Limb (tissue), 2 donors: ENCODE measurements around the gene TRPM1.

Source experiments
- DNase-seq, 2 donors: peaks; one replicate each; pipeline ENCODE4 v3.0.0-alpha.2; 2016; ENCODE audit errors: extremely low spot score in 2 of 2

TRPM1 gene

DNA sequence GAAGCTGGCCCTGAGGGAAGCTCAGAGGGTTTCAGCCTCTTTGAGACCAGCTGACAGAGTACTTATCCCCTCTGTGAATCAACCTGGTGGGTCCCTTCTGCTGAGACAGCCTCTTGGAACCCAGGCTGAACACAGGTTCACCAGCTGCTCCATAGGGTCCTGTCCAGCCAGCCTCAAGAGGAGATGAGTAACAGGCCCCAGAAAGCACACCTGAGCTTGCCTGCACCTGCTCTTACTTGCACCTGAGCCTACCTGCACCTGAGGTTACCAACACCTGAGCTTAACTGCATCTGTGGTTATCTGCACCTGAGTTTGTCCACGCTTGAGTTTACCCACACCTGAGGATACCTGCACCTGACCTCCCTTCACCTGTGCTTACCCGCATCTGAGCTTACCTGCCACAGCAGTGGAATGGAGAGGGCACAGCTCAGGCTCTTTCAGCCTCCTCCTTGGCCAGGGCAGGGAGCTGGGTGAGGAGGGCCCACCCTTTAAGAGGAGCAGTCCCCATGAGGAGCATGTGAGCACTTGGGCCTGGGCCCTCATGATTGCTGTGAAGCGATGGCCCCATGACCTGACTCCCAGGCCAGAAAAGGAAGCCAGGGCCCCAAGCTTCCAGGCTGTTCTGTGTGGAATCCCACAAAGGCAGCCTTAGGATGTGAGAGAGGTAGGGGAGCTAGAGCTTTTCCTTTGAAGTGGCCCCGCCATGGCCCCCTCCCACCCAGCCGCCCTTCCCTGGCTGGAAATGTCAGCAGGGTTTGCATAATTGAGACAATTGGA is at the start of gene TRPM1:
TSS of gene TRPM1 (minus strand) at position 464 of the 777 bp plus-strand sequence. CDS start 20,370 bp downstream, outside the sequence.
- no peak for DNase-seq

DNA sequence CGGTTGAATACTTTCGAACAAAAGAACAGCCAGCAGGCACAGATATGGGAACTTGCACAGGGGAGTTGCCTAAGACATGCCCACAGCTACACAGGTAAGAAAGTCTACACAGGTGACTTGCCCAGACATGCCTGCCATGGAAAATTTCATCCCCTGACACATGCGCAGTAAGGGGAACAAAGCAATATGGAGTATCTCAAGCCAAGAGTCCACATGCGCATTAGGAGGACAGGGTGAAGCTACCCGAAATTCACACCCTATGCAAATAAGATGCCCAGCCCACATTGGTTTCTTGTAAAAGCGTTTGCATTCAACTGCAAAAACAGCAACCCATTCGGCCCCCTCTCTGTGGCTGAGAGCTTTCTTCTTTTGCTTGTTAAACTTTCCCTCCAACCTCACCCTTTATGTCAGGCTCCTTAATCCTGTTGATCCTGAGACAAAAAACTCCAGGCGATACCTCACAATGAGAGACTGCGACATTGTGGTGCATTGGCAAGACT is 49.3 kb upstream of the TRPM1 start:
- no peak for DNase-seq

DNA sequence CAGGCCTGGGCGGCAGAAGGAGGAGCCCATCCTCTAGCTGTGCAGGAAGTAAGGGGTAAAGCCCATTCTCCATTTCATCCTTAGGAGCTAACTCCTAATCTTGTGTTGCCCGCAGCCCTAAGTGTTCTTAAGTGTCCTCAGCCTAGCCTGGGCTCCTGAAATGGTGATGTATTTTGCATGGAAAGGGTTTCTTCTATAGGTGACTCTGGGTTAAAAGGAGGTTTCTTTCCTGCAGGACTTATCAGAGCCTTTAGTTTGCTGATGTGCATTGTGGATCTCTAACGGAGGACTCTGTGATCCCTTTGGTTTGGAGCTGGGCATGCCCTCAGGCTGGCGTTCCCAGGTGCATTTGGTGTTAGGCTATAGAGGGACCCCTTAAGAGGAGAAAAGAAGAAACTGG is 48.5 kb upstream of the TRPM1 start:
- no peak for DNase-seq

DNA sequence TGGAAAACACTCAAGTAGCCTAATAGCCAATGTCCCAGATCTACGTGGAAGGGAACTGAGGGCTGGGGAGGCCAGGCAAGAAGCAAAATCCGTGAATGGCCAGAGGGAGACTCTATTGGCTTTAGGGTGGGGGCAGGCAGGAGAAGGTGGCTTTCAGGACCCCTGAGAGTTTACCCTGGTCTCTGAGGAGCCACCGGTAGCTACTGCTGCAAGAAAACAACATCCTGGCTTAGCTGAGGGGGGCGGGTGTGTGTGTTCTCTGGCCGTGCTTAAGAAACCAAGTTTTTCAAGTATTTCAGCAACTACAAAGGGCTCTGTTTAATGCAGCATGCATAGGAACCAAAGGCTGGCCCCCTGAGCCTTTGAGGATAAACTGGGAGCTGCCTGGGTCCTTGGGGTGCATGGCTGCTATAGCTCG is 47.6 kb upstream of the TRPM1 start:
- DNase-seq, result no peak

DNA sequence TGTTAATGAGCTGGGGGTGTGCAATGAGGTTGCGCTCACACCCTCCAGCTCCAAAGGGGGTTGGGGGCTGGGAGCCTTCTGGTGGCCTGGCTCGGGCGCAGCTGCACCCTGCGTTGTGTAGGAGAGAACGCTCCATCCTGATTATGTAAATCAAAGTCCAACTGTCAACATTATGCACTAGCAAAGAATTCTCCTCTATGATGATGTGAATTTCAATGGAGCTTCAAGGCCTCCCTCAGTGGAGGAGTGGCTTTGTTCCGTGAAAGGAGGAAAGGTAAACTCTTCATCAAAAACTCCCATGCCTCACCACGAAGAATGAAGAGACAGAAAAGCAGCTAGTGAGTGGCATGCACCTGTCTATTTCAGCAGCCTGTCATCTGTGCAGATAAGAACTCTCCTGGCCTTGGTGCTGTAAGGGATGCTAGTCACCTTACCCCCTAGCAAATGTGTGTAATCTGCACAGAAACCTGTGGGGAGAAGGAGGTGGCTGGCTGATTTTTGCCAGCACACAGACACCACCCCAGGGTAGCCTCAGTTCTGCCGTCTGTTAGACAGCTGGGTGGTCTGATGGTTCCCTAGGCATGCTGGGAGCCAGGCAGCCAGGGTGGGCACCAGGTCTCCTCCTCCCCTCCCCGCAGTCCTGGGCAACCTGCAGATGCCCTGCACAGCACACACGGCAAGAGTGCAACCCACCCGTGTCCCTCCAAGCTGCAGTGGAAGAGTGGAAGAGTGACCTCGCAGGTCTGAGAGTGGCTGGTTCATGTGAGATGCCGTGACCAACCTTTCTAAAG is 47.0 kb upstream of the TRPM1 start:
- DNase-seq, result no peak

DNA sequence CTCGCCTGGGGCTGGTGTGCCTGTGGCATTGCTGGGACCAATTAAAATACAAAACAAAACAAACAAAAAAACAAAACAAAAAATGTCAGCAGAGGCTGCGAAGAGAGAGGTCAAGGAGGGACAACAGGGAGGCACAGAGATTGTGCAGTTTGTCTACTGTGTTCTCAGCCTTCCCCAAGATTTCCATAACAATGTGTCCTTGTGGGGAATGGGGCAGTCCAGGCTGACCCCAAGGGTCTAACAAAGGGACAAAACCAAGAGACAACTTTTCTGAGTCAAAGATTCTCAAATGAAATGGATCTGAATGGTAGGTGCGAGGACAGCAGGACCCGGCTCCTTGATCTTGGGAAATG is 46.4 kb upstream of the TRPM1 start:
- no peak for DNase-seq

DNA sequence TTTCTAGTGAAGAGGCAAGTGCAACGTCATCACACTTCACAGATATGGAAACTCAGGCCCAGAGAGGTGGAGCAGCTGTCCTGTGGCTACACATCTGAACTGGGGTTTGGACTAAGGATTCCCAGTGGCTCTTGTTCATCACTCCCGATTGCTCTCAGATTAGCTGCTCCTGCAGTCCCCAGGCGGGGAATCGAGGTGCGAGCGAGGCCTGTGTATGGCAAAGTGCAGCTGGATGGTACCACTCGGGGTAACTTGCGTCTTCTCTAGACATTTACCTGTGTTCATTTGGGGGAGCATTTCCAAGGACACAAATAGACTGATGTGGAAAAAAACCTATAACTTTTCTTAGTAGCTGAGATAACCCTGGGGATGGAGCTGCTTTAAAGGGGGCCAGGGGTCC is 45.9 kb upstream of the TRPM1 start:
- no peak for DNase-seq

DNA sequence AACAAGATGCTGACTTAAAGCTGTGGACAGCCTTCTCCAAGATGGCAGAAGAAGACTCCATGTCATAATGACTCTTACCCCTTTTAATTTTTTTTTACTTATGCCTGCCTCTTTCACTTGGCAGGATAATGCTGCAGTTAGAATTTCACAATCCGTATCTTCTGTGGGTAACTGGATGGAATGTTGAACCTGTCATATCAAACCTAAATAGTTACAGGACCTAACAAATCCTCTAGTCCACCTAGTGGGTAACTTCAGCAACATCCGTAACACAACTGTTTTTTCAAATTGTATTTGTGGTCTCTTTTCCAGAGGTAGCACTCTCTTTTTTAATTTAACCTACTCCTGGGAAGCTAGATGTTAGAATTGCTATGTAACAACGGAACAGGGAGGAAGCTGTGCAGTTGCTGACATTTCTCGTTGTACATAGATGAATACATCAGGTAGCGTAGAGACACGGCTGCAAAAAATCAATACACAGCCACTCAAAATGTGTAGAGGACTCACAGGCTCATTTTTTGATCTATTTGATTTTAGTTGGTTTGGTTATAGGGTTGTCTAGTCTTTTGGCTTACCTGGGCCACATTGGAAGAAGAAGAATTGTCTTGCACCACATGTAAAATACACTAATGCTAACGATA is 43.9 kb upstream of the TRPM1 start:
- no peak for DNase-seq

DNA sequence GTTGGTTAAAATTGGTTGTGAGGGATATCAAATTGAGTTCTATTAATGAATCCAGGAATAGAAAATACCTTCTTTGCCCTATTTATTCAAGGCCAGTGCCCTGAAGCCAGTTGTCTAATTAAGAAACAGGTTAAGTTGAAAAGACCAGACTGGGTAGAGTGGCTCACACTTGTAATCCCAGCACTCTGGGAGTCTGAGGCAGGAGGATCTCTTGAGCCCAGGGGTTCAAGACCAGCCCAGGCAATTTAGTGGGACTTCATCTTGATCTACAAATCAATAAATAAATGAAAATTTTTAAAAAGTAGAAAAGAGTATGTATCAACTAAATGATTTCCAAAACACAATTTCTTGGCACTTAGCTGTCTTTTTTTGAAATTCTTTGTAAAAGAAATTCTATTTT is 40.3 kb upstream of the TRPM1 start:
- no peak for DNase-seq

DNA sequence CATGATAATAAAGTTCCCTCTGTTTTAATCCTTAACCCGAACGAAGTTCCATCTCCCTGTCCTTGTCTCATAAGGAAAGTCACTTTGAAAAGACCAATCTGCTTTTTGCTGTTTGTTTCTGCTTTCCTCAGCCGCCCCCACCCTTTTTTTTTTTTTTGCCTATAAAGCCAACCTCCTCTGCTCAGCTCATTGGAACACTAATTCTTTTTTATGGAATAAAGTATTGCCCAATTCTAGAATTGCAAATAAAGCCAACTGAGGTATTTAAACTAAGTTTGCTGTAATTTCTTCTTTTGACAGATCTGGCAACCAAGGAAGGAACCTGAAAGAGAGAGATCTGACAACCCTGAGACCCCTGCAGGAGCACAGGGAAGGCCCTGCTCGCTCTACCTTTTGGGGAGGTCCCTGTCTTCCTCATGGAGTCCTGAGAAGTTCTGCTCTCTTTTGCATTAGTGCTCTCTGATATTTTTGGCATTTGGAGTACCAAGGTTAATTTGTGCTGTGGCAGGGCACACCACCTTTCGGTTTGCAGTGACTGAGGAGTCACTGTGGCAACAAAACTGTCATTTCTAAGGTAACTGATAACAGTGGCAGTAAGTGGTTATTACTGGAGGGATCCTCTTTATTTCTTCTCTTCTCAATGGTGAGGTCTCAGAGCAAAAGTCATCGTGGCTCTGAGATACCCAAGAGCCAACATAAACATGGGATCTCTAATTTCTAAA is 35.2 kb upstream of the TRPM1 start:
- DNase-seq, result no peak

DNA sequence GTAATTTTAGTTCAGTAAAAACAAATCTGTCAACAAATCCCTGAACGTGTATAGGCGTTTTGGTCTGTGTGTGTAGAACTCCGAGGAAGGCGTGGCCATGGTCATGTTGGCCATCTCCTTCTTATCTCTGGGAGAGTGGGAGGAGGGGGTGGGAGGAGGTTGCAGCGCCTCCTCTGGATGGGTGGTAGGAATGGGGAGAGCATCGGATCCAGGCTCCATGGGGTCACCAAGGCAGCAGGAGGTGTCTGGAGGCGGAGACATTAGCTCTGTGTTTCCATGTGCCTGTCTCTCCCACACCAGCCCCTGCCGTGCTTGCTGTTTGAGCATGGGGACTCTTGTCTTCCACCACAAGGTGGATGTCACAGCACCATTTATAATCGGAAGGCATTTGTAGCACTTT is 34.5 kb upstream of the TRPM1 start:
- DNase-seq, result no peak

DNA sequence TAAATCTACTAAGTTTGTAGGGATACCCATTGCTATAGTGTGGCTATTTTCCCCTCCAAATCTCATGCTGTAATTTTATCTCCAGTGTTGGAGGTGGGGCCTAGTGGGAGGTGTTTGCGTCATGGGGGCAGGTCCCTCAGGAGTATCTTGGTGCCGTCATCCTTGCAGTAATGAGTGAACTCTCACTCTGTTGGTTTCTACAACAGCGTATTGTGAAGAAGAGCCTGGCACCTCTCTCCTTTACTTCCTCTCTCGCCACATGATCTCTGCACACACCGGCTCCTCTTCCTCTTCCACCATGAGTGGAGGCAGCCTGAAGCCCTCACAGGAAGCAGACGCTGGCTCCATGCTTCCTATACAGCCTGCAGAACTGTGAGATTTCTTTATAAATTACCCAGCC is 34.0 kb upstream of the TRPM1 start:
- no peak for DNase-seq

DNA sequence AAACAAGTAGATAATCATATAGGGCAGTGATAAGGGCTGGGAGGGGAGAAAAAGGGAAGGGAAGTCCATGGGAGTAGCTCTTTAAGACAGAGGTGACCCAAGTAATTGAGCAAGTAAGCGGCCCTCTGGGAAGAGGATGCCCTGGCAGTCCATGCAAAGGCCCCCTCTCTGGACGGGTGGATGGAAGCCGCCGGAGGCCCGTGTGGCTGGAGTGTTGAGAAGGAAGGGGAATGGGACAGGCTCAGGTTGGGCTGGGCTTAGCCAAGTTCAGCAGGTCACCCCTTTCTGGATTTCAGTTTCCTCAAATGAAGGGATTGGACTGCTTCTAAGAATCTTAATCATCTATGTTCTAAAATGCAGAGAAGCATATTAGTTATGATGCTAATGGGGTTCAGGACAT is 32.4 kb upstream of the TRPM1 start:
- no peak for DNase-seq

DNA sequence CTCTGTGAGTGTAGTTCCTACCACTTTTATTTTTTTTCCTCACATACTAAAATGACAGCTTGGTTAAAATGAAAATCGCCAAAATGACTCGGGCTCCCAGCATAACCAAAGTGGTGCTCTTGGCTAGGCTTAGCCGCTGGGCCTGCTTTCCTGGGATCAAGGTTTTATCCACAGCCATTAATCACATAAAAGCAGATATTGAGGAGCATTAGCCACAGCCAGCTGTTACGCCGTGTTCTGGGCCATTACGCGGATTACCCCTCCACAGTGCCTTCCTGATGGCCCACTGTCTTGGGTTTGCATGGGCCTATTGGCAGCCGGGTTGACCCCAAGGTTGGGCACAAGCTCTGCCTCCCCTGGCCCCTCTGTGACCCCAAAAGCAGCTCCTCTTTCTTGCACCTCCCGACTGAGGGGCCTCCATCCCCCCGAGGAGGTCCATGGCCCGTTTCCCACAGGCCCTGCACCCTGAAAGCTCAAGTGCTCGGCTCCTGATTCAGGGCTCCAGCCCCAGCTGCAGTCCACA is 30.4 kb upstream of the TRPM1 start:
- DNase-seq, result no peak

DNA sequence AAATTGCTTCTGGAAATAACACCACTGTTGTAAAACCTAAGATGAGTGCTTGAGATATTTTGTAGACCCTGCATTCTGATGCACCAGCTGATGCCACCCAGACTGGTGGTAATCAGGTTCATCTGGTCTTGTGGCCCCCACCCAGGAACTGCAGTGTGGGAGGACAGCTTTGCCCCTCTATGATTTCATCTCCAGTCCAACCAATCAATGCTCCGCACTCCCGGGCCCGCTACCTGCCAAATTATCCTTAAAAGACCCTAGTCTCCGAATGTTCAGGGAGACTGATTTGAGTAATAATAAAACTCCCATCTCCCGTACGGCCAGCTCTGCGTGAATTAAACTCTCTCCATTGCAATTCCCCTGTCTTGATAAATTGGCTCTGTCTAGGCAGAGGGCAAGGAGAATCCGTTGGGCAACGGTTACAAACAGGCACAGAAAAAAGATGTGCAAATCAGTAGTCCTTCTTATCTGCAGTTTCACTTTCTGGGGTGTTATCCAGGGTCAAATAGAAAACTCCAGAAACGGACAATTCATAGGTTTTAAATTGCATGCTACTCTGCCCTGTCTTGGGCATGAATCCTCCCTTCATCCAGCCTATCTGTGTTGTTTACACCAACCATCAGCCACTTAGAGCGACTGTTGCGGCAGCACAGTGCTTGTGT is 29.2 kb upstream of the TRPM1 start:
- DNase-seq, result no peak

DNA sequence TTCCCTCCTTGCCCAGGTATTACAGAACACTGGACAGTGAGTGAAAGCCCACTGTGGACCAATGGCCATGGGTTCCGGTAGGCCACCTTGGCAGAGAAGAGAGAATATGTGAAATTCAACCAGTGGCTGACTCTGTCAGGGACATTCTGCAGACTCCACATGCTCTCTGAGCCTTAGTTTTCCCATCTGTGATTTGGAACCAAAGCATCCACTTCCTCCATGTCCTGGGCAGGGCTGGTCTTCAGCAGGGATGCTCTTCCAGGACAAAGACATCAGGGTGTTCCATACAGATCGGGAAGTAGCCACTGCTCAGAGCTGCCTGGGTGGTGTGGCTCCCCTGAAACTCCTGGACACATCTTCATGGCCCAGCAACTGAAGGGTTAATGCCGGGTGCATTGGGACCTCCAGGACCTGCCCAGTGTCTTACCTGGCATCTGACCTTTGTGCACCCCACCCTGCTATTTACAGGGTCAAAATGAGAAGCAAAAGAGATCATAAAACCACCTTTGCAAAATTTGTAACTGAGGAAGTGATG is 28.3 kb upstream of the TRPM1 start:
- DNase-seq, result no peak

DNA sequence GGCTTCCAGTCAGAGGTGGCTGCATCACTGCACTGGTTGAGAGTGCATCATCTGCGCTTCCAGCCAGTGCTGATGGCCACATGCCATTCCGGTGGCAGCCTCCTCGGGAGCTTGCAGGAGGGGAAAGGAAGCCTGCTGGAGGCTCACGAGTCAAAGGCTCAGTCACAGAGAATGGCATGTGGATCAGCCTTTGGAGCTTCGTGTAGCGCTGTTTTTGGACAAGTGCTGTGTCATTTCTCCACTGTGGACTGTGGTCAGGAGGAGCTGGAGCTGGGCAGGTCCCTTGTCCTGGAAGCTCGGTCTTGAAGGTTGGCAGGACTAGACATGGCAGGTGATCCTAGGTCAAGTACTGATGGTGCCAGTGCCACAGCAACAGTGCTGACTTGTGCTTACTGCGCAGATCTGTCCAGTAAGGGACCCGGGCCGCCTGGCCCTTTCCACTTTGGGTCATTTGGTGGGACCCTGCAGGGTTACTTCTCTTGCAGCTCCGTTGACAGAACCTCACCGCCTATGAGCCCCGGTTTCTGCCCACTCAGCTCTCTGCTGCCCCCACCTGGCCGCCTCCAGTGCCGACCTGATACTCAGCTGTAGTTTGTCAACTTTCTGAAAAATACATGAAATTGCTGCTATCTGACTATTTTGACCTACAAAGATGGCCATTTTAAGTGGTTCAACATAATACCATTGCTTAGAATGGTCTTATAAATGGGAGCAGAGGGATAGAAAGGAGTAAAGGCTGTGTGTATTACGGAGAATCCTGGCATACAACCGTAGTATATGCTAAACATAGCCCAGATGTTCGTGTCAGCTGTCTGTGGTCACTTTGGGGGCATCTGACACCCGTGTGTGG is 27.6 kb upstream of the TRPM1 start:
- peak; percentile 17 to 82 for DNase-seq

DNA sequence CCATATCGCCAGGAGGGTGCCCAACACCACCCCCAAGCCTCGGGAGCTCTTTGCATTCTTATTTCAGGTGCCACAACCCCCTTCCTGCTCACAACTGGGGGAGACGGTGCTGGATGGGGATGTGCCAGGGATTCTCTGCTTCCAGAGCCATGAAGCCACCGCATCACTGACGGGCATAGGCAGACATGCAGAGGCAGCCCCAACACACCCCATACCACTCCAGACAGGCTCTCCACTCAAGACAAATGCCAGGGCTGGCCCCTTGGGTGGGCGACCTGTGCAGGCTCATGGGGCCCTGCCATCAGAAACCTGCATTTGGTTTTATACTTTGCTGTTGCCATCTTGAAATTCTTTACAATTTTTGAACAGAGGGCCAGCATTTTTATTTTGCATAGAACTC is 27.0 kb upstream of the TRPM1 start:
- no peak for DNase-seq

DNA sequence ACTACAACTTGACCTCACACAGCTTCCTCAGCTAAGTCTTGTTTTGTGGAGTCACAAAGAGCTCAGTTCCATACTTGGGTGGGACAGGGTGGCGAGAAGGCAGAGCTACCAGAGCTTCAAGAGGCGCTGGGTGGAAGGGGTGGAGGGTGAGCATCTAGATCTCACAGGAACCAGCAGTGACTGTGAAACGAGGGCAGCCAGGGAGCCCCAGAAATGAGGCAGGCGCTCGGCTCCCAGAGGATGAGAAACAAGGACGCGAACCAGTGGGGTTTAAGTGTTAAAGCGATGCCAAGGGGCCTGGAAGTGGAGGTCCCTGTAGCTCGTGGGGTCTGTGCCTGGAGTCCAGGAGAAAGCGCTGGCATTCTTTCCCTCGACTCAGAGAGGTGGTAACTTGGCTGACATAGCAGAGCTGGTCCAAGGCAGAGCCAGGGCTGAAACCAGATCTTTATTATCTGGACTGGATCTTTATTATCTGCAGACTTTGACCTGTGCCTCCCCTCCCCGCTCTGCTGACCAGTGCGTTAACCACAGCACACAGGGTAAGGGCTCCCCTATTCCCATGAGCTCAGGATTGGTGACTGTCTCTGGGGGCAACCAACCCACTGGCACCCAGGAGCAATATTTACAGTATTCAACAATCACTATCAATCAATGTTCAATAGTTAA is 26.2 kb upstream of the TRPM1 start:
- DNase-seq, result no peak
